NCI-H1105 (cell line): ENCODE data around the gene ADCY3.

Experiments used
- DNase-seq: peaks from one replicate; lab custom pipeline; 2025; lab: John Stamatoyannopoulos, UW

The ADCY3 gene

GRCh38 chr2:24925815-24926214, 5.8 kb upstream of the ADCY3 start:
- no peak for DNase-seq

- DNase-seq: no peak
These were observed 4.7 kb upstream of the ADCY3 start for GRCh38 chr2:24924732-24925131.

GRCh38 chr2:24924266-24924665, 4.2 kb upstream of the ADCY3 start:
- no peak for DNase-seq

GRCh38 chr2:24923106-24923505, 3.1 kb upstream of the ADCY3 start:
- no peak for DNase-seq

GRCh38 chr2:24922556-24922955, 2.5 kb upstream of the ADCY3 start:
- DNase-seq: no peak

- no peak for DNase-seq
These were observed 888 bp upstream of the ADCY3 start for GRCh38 chr2:24920809-24921441.

- DNase-seq: no peak
These were observed 435 bp downstream of the ADCY3 start for GRCh38 chr2:24919506-24920097.

- DNase-seq: peak; percentile 6
These were observed 966 bp downstream of the ADCY3 start for GRCh38 chr2:24919037-24919505.

GRCh38 chr2:24918326-24919036, 1.6 kb downstream of the ADCY3 start:
- no peak for DNase-seq

- no peak for DNase-seq
These were observed 2.2 kb downstream of the ADCY3 start for GRCh38 chr2:24917731-24918325.

- no peak for DNase-seq
These were observed 3.0 kb downstream of the ADCY3 start for GRCh38 chr2:24917086-24917485.

- no peak for DNase-seq
These were observed 4.2 kb downstream of the ADCY3 start for GRCh38 chr2:24915796-24916195.

GRCh38 chr2:24915175-24915574, 4.9 kb downstream of the ADCY3 start:
- no peak for DNase-seq

GRCh38 chr2:24914713-24915112, 5.3 kb downstream of the ADCY3 start:
- no peak for DNase-seq

- DNase-seq: no peak
These were observed 6.1 kb downstream of the ADCY3 start for GRCh38 chr2:24913911-24914310.

GRCh38 chr2:24912986-24913385, 7.1 kb downstream of the ADCY3 start:
- no peak for DNase-seq

- no peak for DNase-seq
These were observed 7.5 kb downstream of the ADCY3 start for GRCh38 chr2:24912523-24912922.

GRCh38 chr2:24910245-24910644, 9.8 kb downstream of the ADCY3 start:
- no peak for DNase-seq

- no peak for DNase-seq
These were observed 10.4 kb downstream of the ADCY3 start for GRCh38 chr2:24909555-24910177.

GRCh38 chr2:24908461-24908901, 11.6 kb downstream of the ADCY3 start:
- no peak for DNase-seq

- DNase-seq: no peak
These were observed 12.9 kb downstream of the ADCY3 start for GRCh38 chr2:24907116-24907515.

- DNase-seq: no peak
These were observed 13.6 kb downstream of the ADCY3 start for GRCh38 chr2:24906466-24906865.
